Measurements from ENCODE around the gene JPH3. TPM values are rescaled to one million over a fixed set of nuclear protein-coding genes. Genes with fewer than 3 reads are reported as not detected.

Gene JPH3
- total RNA-seq, 1 experiment from 2014 or later, result not detected

DNA sequence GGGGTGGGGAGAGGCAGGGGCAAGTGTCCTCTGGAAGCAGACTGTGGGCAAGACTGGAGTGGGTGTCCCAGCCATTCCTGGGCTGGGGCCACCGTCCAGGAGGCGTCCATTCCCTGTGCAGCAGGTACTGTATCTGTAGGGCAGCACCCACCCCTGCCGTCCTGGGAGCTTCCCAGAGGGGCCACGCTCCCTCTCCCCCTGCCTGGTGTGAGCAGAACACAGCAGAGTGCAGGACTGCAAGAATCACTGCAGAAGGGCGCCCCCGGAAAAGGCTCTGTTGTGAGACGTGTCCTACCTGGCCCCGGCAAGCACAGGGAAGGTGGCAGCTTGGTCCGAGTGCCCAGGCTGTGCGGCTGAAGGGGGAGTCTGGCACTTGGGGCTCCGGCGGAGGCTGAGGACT, 93.2 kb downstream of the JPH3 start:
- Histone ChIP-seq H3K36me3 (ENCODE audit: low read depth) (no peaks in the 10 kb centered on the region; the same call in 1 of the 2 replicates), H3K79me2 (ENCODE audit: low read depth) (no peaks in the 10 kb centered on the region), H3K27ac (no peak overlapping the region), H4K20me1 (ENCODE audit: insufficient read depth) (peaks cover 17% of the 10 kb centered on the region), H3K27me3 (ENCODE audit: insufficient read depth, low read depth) (peaks cover 2% of the 10 kb centered on the region; the same call in 1 of the 2 replicates), H3F3A (ENCODE audit: insufficient read depth, low read depth) (no peaks in the 10 kb centered on the region), H3K4me3 (no peak overlapping the region), H2AFZ (no peak overlapping the region), H3K4me2 (no peak overlapping the region), H3K4me1 (replicated peaks; ENCODE audit: insufficient read depth) (no peaks in the 10 kb centered on the region), H3K9me3 (ENCODE audit: insufficient read depth, low read depth) (no peaks in the 10 kb centered on the region), H3K9me2 (ENCODE audit: insufficient read depth) (no peaks in the 10 kb centered on the region)
- DNase-seq, result no peak
- no TSS peak for BruUV-seq (replicated peaks)
- TF ChIP-seq CTCF (conservative IDR thresholded peaks at IDR 0.05) (no peak), EZH2 (IDR thresholded peaks at IDR 0.05; ENCODE audit: low read depth) (no peak)
- ChIA-PET CTCF (no interaction called here), POLR2A (ENCODE audit: unreplicated experiment) (no interaction called here)
- intact Hi-C loops (cut with micrococcal nuclease; ENCODE audit: unreplicated experiment), result no loop called here

DNA sequence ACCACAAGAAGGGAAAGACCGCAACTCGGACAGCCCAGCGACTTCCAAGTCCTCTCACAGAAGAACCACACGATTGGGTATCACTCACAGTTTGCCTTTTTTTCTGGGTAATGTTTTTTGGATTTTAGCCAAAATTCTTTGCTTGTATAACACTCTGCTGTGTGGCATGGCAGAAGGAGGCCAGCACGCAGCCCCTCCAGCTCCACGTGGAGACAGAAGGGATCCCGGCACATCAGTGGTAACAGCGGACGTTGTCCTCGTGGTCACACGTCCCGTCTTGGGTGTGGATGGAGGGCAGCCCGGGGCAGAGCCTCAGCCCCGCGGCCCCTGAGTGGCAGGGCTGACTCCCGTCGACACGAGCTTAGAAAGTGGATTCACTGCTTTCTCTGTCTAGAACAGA, 94.4 kb downstream of the JPH3 start:
- Histone ChIP-seq H3K27me3 (ENCODE audit: insufficient read depth, low read depth) (no peaks in the 10 kb centered on the region), H3K4me2 (no peak overlapping the region)

DNA sequence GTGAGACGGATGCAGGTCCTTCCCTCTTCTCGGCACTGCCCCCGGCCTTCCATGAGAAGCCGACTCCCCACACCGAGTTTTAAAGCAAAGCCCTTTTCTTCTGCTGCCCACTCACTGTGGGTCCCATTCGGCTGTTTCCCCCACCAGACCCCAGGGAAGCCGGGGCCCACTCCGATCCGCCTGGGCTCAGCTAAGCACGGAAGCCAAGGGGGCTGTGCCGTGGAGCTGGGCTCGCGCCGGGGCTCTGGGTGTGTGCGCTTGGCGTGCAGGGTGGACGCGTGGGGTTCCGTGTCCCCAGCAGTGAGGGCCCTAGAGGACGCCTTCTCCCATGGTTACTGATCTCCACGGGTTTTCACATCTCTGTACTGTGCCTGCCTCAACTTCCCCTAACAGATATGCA, 94.9 kb downstream of the JPH3 start:
- Histone ChIP-seq H4K20me1 (ENCODE audit: insufficient read depth) (peaks cover 8% of the 10 kb centered on the region), H3K36me3 (ENCODE audit: low read depth) (no peaks in the 10 kb centered on the region; the same call in 1 of the 2 replicates), H3K4me1 (replicated peaks; ENCODE audit: insufficient read depth) (no peaks in the 10 kb centered on the region), H3K4me3 (no peak overlapping the region), H3K79me2 (ENCODE audit: low read depth) (no peaks in the 10 kb centered on the region), H3K4me2 (no peak overlapping the region), H3K27me3 (ENCODE audit: insufficient read depth, low read depth) (no peaks in the 10 kb centered on the region), H3K27ac (no peak overlapping the region), H3F3A (ENCODE audit: insufficient read depth, low read depth) (no peaks in the 10 kb centered on the region), H3K9me3 (ENCODE audit: insufficient read depth, low read depth) (no peaks in the 10 kb centered on the region), H2AFZ (no peak overlapping the region), H3K9me2 (ENCODE audit: insufficient read depth) (no peaks in the 10 kb centered on the region)
- POLR2A ChIA-PET (ENCODE audit: unreplicated experiment), result no interaction called here
- intact Hi-C loops (cut with micrococcal nuclease; ENCODE audit: unreplicated experiment), result no loop called here
- BruUV-seq (replicated peaks), result no TSS peak
- TF ChIP-seq EZH2 (IDR thresholded peaks at IDR 0.05; ENCODE audit: low read depth) (no peak), CTCF (conservative IDR thresholded peaks at IDR 0.05) (no peak)
- no peak for DNase-seq
- CTCF ChIA-PET, result no interaction called here

More for the DNA sequence above, 94.4 kb downstream of the JPH3 start:
- no peaks in the 10 kb centered on the region for H3F3A ChIP-seq (ENCODE audit: insufficient read depth, low read depth)
- POLR2A ChIA-PET (ENCODE audit: unreplicated experiment), result no interaction called here
- H3K9me3 ChIP-seq (ENCODE audit: insufficient read depth, low read depth), result no peaks in the 10 kb centered on the region
- H4K20me1 ChIP-seq (ENCODE audit: insufficient read depth), result peaks cover 14% of the 10 kb centered on the region
- no peak overlapping the region for H3K27ac ChIP-seq
- CTCF ChIA-PET, result no interaction called here
- no peak overlapping the region for H3K4me3 ChIP-seq
- BruUV-seq (replicated peaks), result no TSS peak
- H3K79me2 ChIP-seq (ENCODE audit: low read depth), result no peaks in the 10 kb centered on the region
- DNase-seq, result no peak
- H3K9me2 ChIP-seq (ENCODE audit: insufficient read depth), result no peaks in the 10 kb centered on the region
- TF ChIP-seq CTCF (conservative IDR thresholded peaks at IDR 0.05) (no peak), EZH2 (IDR thresholded peaks at IDR 0.05; ENCODE audit: low read depth) (no peak)
- intact Hi-C loops (cut with micrococcal nuclease; ENCODE audit: unreplicated experiment), result no loop called here
- H3K4me1 ChIP-seq (replicated peaks; ENCODE audit: insufficient read depth), result no peaks in the 10 kb centered on the region
- no peak overlapping the region for H2AFZ ChIP-seq
- H3K36me3 ChIP-seq (ENCODE audit: low read depth), result no peaks in the 10 kb centered on the region; the same call in 1 of the 2 replicates
